Osteocyte (in vitro differentiated cells): ENCODE results near the gene POLD1. TPM values are rescaled to one million over a fixed set of nuclear protein-coding genes. Genes with fewer than 3 reads are reported as not detected.
"Not testable (repeated sequence)": the region's sequence is repeated elsewhere in the genome, so short reads cannot be mapped to it uniquely, and the experiment has no call there.

Experiments used
- DNase-seq: peaks from one replicate; pipeline ENCODE4 v3.0.0; 2021; ENCODE audit warnings: mixed read lengths; ENCODE audit not compliant: unreplicated experiment; ENCODE audit errors: extremely low spot score
- H3K27ac Mint-ChIP-seq: one replicate; pipeline ENCODE4 v1.8.0; 2021; ENCODE audit warnings: mild to moderate bottlenecking, mixed read lengths; ENCODE audit not compliant: unreplicated experiment
- H3K27me3 Mint-ChIP-seq: one replicate; pipeline ENCODE4 v1.8.0; 2021; ENCODE audit warnings: mixed read lengths; ENCODE audit not compliant: unreplicated experiment
- H3K36me3 Mint-ChIP-seq: one replicate; pipeline ENCODE4 v1.8.0; 2021; ENCODE audit warnings: mixed read lengths; ENCODE audit not compliant: unreplicated experiment
- H3K4me1 Mint-ChIP-seq: one replicate; pipeline ENCODE4 v1.8.0; 2021; ENCODE audit warnings: mixed read lengths; ENCODE audit not compliant: unreplicated experiment
- H3K4me3 Mint-ChIP-seq: one replicate; pipeline ENCODE4 v1.8.0; 2021; ENCODE audit warnings: mild to moderate bottlenecking, moderate library complexity, mixed read lengths; ENCODE audit not compliant: unreplicated experiment
- H3K9me3 Mint-ChIP-seq: one replicate; pipeline ENCODE4 v1.8.0; 2021; ENCODE audit warnings: mixed read lengths; ENCODE audit not compliant: unreplicated experiment
- CTCF ChIP-seq: fragments of 200-600 bp; sonication (generic); IDR thresholded peaks from 2 replicates; pipeline ENCODE4 v1.5.0; 2021; ENCODE audit warnings: antibody characterized with exemption, mild to moderate bottlenecking, moderate library complexity
- total RNA-seq: library from RNA; stranded (reverse); gene quantifications from 2 replicates; pipeline ENCODE4 v1.2.1, GENCODE V29; 2021

The POLD1 gene
- total RNA-seq, 1 donor from 2014 or later = 19.6 TPM

- Mint-ChIP-seq H3K27me3 (no peaks in the 10 kb centered on the region), H3K4me1 (peaks cover 15% of the 10 kb centered on the region), H3K27ac (no peak overlapping the region), H3K9me3 (no peaks in the 10 kb centered on the region), H3K36me3 (no peaks in the 10 kb centered on the region), H3K4me3 (no peak overlapping the region)
- no peak for TF ChIP-seq CTCF
- no peak for DNase-seq
Observed at GRCh38 chr19:50387868-50388245, 3.7 kb downstream of the POLD1 start.

- not testable (repeated sequence) for DNase-seq, H3K9me3 Mint-ChIP-seq, H3K4me3 Mint-ChIP-seq, H3K4me1 Mint-ChIP-seq, H3K27me3 Mint-ChIP-seq, H3K36me3 Mint-ChIP-seq, H3K27ac Mint-ChIP-seq
Observed at GRCh38 chr19:50390295-50390694, 6.1 kb downstream of the POLD1 start.

- not testable (repeated sequence) for H3K27ac Mint-ChIP-seq, H3K4me3 Mint-ChIP-seq, H3K9me3 Mint-ChIP-seq, DNase-seq, H3K4me1 Mint-ChIP-seq, H3K36me3 Mint-ChIP-seq, H3K27me3 Mint-ChIP-seq
Observed at GRCh38 chr19:50390952-50391351, 6.8 kb downstream of the POLD1 start.

- Mint-ChIP-seq H3K4me3 (no peak overlapping the region), H3K36me3 (no peaks in the 10 kb centered on the region), H3K27ac (no peak overlapping the region), H3K27me3 (no peaks in the 10 kb centered on the region), H3K4me1 (no peaks in the 10 kb centered on the region), H3K9me3 (no peaks in the 10 kb centered on the region)
- TF ChIP-seq CTCF = no peak
- DNase-seq = no peak
Observed at GRCh38 chr19:50392759-50393158, 8.6 kb downstream of the POLD1 start.

GRCh38 chr19:50393589-50393988, 9.4 kb downstream of the POLD1 start:
- no peaks in the 10 kb centered on the region for H3K9me3 Mint-ChIP-seq
- no peak for TF ChIP-seq CTCF
- no peak overlapping the region for H3K4me3 Mint-ChIP-seq
- no peak overlapping the region for H3K27ac Mint-ChIP-seq
- H3K27me3 Mint-ChIP-seq = no peaks in the 10 kb centered on the region
- no peak for DNase-seq
- H3K4me1 Mint-ChIP-seq = no peaks in the 10 kb centered on the region
- H3K36me3 Mint-ChIP-seq = no peaks in the 10 kb centered on the region

GRCh38 chr19:50394017-50394416, 9.9 kb downstream of the POLD1 start:
- Mint-ChIP-seq H3K4me3 (no peak overlapping the region), H3K27me3 (no peaks in the 10 kb centered on the region), H3K4me1 (no peaks in the 10 kb centered on the region), H3K27ac (no peak overlapping the region), H3K9me3 (no peaks in the 10 kb centered on the region), H3K36me3 (no peaks in the 10 kb centered on the region)
- no peak for DNase-seq
- no peak for TF ChIP-seq CTCF
